ENCODE data around the gene CLIP1.
A peak's percentile ranks its signal among the peaks of the same experiment; 100 is the strongest.
"Not testable (repeated sequence)": the region's sequence is repeated elsewhere in the genome, so short reads cannot be mapped to it uniquely, and the experiment has no call there.

CLIP1 gene

DNA sequence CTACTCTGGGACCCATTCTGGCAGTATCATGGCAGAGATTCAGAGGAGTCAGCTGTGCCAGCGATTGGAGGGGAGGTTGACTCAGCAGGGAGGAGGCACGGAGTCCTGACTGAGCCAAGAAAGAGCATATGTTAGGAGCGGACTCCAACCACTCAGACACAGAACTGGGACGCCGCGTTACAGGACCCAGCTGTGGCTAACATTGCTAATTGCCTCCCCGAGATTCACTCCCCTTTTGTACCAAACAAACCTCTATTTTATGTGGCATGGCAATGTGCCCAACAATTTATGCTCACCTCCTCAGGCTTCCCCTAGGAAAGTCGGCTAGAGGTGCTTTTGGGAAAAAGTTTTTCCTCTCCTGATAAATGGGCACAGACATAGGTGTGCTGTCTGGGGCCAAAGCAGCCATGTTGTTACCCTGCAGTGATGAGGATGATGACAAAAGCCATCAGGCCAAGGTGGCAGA lies 15.2 kb upstream of the CLIP1 start:
- Histone ChIP-seq H3K4me3 (replicated peaks; ENCODE audit: low read depth, low read length) (no peak overlapping the region), H3K36me3 (ENCODE audit: control insufficient read depth, insufficient read depth, low read length) (no peaks in the 10 kb centered on the region), H3K27me3 (replicated peaks; ENCODE audit: control insufficient read depth, insufficient read depth, low read length) (no peaks in the 10 kb centered on the region)
- TF ChIP-seq, protein P1, sequence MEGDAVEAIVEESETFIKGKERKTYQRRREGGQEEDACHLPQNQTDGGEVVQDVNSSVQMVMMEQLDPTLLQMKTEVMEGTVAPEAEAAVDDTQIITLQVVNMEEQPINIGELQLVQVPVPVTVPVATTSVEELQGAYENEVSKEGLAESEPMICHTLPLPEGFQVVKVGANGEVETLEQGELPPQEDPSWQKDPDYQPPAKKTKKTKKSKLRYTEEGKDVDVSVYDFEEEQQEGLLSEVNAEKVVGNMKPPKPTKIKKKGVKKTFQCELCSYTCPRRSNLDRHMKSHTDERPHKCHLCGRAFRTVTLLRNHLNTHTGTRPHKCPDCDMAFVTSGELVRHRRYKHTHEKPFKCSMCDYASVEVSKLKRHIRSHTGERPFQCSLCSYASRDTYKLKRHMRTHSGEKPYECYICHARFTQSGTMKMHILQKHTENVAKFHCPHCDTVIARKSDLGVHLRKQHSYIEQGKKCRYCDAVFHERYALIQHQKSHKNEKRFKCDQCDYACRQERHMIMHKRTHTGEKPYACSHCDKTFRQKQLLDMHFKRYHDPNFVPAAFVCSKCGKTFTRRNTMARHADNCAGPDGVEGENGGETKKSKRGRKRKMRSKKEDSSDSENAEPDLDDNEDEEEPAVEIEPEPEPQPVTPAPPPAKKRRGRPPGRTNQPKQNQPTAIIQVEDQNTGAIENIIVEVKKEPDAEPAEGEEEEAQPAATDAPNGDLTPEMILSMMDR (IDR thresholded peaks at IDR 0.05; ENCODE audit: insufficient read depth, low read length, poor library complexity, severe bottlenecking): no peak
- DNase-seq (ENCODE audit: extremely low read depth, insufficient read length): no peak

DNA sequence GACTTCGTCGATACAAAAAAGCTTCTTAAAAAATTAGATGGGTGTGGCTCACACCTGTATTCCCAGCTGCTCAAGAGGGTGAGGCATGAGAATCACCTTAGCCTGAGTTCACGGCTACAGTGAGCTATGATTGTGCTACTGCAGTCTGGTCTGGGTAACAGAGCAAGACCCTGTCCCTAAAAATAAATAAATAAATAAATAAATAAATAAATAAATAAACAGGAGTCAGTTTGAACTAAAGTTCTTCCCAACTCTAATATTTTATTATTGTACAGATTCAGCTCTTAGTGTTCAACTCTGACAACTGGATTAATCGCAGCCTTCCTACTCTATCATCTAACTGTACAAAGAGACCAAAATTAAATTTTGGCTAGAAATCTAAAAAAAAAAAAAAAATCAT lies 12.7 kb upstream of the CLIP1 start:
- DNase-seq (ENCODE audit: extremely low read depth, insufficient read length): no peak
- Histone ChIP-seq H3K27me3 (replicated peaks; ENCODE audit: control insufficient read depth, insufficient read depth, low read length) (no peaks in the 10 kb centered on the region), H3K36me3 (ENCODE audit: control insufficient read depth, insufficient read depth, low read length) (no peaks in the 10 kb centered on the region), H3K4me3 (replicated peaks; ENCODE audit: low read depth, low read length) (no peak overlapping the region)
- TF ChIP-seq, protein P1 (IDR thresholded peaks at IDR 0.05; ENCODE audit: insufficient read depth, low read length, poor library complexity, severe bottlenecking): no peak

DNA sequence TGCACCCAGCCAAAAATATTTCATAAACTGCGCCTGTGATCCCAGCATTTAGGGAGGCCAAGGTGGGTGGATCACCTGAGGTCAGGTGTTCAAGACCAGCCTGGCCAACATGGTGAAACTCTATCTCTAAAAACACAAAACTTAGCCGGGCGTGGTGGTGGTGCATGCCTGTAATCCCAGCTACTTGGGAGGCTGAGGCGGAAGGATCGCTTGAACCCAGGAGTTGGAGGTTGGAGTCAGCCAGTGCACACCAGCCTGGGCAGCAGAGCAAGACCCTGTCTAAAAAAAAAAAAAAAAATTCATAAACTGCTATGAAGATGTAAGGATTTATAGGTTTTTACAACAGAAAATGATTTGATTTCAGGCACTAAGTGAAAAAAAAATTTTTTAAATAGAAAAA lies 6.6 kb upstream of the CLIP1 start:
- not testable (repeated sequence) for H3K27me3 ChIP-seq (replicated peaks; ENCODE audit: control insufficient read depth, insufficient read depth, low read length); H3K4me3 ChIP-seq (replicated peaks; ENCODE audit: low read depth, low read length)

DNA sequence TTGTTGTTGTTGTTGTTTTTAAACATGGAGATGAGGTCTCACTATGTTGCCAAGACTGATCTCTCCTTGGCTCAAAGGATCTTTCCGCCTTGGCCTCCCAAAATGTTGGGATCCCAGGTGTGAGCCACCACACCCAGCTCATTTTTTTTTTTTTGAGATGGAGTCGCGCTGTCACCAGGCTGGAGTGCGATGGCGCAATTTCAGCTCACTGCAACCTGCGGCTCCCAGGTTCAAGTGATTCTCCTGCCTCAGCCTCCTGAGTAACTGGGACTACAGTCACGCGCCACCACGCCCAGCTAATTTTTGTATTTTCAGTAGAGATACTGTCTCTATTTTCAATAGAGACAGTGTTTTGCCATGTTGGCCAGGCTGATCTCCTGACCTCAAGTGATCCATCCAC lies 4.9 kb upstream of the CLIP1 start:
- Histone ChIP-seq H3K36me3 (ENCODE audit: control insufficient read depth, insufficient read depth, low read length) (no peaks in the 10 kb centered on the region), H3K27me3 (replicated peaks; ENCODE audit: control insufficient read depth, insufficient read depth, low read length) (no peaks in the 10 kb centered on the region), H3K4me3 (replicated peaks; ENCODE audit: low read depth, low read length) (no peak overlapping the region)
- TF ChIP-seq, protein P1 (IDR thresholded peaks at IDR 0.05; ENCODE audit: insufficient read depth, low read length, poor library complexity, severe bottlenecking): no peak
- no peak for DNase-seq (ENCODE audit: extremely low read depth, insufficient read length)

More for the DNA sequence above, 6.6 kb upstream of the CLIP1 start:
- not testable (repeated sequence) for DNase-seq (ENCODE audit: extremely low read depth, insufficient read length); H3K36me3 ChIP-seq (ENCODE audit: control insufficient read depth, insufficient read depth, low read length)

DNA sequence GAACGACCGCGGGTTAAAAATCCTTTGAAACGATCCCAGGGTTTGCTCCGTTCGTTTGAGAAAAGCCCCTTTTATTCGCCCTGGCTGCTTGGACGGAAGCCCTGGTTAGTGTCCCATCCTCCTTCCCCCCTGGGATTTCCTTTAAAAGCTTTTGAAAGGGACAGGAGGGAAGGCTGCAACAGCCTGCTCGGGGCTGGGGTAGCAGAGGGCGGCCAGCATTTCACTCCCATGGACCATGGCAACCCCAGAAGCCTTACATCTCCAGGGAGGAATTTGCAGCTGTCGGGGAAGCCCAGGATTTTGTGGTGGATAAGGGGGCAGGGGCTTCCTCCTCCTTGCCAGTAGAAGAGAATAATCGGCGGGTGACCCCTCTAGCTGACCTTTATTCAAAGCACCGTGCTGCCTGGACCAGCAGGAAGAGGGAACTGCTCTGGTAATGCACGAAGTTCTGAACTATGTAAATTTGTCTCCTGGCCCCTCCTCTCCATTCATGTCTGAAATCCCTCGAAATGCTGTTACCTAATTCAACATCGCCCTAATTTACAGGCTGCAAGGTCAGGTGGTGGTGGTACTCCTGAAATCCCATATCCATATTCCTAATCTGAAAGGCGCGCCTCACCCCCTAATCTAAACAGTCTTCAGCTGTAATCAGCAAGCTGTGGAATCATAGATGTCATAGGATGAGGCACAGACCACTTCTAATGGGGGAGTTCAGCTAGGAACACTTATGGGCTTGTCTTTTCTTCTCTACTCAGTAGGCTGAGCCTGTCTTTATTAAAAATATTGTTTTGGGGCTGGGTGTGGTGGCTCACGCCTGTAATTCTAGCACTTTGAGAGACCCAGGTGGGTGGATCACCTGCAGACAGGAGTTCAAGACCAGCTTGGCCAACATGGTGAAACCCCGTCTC lies 1.0 kb upstream of the CLIP1 start:
- H3K36me3 ChIP-seq (ENCODE audit: control insufficient read depth, insufficient read depth, low read length): no peaks in the 10 kb centered on the region
- H3K4me3 ChIP-seq (replicated peaks; ENCODE audit: low read depth, low read length): peak overlapping the region; percentile 56
- DNase-seq (ENCODE audit: extremely low read depth, insufficient read length): no peak
- TF ChIP-seq, protein P1 (IDR thresholded peaks at IDR 0.05; ENCODE audit: insufficient read depth, low read length, poor library complexity, severe bottlenecking): no peak
- no peaks in the 10 kb centered on the region for H3K27me3 ChIP-seq (replicated peaks; ENCODE audit: control insufficient read depth, insufficient read depth, low read length)

DNA sequence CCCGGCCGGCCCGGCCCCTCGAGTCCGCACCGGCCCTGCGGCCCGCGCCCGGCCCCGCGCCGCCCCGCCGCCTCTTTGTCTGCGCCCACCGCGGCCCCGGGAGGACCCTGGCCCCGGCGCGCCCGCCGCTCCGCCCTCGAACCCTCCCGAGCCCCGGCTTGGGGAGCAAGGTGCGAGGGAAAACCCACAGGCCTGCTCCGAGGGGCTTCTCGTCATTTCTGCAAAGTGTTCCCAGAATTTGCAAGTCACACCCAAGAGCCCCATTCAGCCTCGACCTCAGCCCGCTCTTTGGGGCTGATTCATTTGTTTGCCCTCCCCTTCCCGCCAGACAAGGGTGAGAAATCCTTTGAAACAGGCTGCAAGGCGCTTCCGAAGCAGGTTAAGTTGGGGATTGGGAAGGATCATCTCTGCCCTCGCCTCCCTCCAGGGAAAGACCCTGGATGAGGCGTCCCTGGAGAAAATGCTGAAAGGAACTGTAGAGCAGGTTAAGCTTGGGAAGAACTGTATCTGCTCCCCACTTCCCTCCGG lies 325 bp upstream of the CLIP1 start:
- peak overlapping the region; percentile 56 for H3K4me3 ChIP-seq (replicated peaks; ENCODE audit: low read depth, low read length)
- H3K36me3 ChIP-seq (ENCODE audit: control insufficient read depth, insufficient read depth, low read length): no peaks in the 10 kb centered on the region
- TF ChIP-seq, protein P1 (IDR thresholded peaks at IDR 0.05; ENCODE audit: insufficient read depth, low read length, poor library complexity, severe bottlenecking): no peak
- DNase-seq (ENCODE audit: extremely low read depth, insufficient read length): no peak
- H3K27me3 ChIP-seq (replicated peaks; ENCODE audit: control insufficient read depth, insufficient read depth, low read length): no peaks in the 10 kb centered on the region

All from GM06990 (cell line).